GM18498 (cell line): ENCODE results near the gene CBX4.

Source experiments
- ATAC-seq: cut with Tn5 transposase; IDR thresholded peaks from one replicate; pipeline ENCODE4 v1.9.1; 2021; ENCODE audit warnings: mild to moderate bottlenecking, moderate library complexity; ENCODE audit not compliant: unreplicated experiment

Gene CBX4

GRCh38 chr17:79802039-79802735 is 37.1 kb downstream of the CBX4 start:
- no peak for ATAC-seq

- no peak for ATAC-seq
Measured at GRCh38 chr17:79801156-79802038, 37.8 kb downstream of the CBX4 start.

- ATAC-seq = no peak
Measured at GRCh38 chr17:79800325-79801155, 38.7 kb downstream of the CBX4 start.

- no peak for ATAC-seq
Measured at GRCh38 chr17:79799538-79800324, 39.5 kb downstream of the CBX4 start.

GRCh38 chr17:79799174-79799537 is 40.1 kb downstream of the CBX4 start:
- no peak for ATAC-seq

- ATAC-seq = no peak
Measured at GRCh38 chr17:79798299-79799173, 40.7 kb downstream of the CBX4 start.

- ATAC-seq = peak; percentile 14
Measured at GRCh38 chr17:79797492-79798298, 41.5 kb downstream of the CBX4 start.

- ATAC-seq = peak; percentile 85
Measured at GRCh38 chr17:79796763-79797491, 42.3 kb downstream of the CBX4 start, which contains the start of gene CBX8. CBX8 (minus strand) TSS chr17:79797077; CDS start chr17:79796998, 79 bp downstream.

GRCh38 chr17:79796444-79796762 is 42.8 kb downstream of the CBX4 start:
- no peak for ATAC-seq

- ATAC-seq = no peak
Measured at GRCh38 chr17:79795795-79796443, 43.3 kb downstream of the CBX4 start.

- no peak for ATAC-seq
Measured at GRCh38 chr17:79794659-79795511, 44.4 kb downstream of the CBX4 start.

- no peak for ATAC-seq
Measured at GRCh38 chr17:79793924-79794304, 45.3 kb downstream of the CBX4 start.

- ATAC-seq = no peak
Measured at GRCh38 chr17:79792984-79793923, 46.0 kb downstream of the CBX4 start.

- no peak for ATAC-seq
Measured at GRCh38 chr17:79792341-79792871, 46.8 kb downstream of the CBX4 start.

- ATAC-seq = no peak
Measured at GRCh38 chr17:79791735-79792161, 47.5 kb downstream of the CBX4 start.
